ENCODE results near the gene ANAPC16. TPM values are rescaled to one million over a fixed set of nuclear protein-coding genes. Genes with fewer than 3 reads are reported as not detected.
"Not testable (repeated sequence)": the region's sequence is repeated elsewhere in the genome, so short reads cannot be mapped to it uniquely, and the experiment has no call there.

Gene ANAPC16
- total RNA-seq, 1 experiment from 2014 or later = 182 TPM

DNA sequence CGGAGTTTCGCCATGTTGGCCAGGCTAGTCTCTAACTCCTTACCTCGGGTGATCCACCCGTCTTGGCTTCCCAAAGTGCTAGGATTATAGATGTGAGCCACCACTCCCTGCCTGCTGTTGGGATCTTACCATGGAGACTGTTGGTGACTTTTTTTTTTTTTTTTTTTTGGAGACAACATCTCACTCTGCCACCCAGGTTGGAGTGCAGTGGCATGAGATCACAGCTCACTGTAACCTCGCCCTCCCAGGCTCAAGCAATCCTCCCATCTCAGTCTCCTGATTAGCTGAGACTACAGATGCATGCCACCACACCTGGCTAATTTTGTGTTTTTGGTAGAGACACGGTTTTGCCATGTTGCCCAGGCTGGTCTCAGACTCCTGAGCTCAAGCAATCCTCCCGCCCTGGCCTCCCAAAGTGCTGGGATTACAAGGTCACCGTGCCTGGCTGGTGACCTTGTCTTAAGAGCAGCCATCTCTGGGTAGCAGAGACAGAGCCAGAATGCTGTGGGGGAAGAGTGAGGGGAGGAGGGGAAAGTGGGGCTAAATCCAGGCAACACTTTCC is 26.0 kb downstream of the ANAPC16 start:
- DNase-seq (ENCODE audit: extremely low read depth, low read depth) = no peak

DNA sequence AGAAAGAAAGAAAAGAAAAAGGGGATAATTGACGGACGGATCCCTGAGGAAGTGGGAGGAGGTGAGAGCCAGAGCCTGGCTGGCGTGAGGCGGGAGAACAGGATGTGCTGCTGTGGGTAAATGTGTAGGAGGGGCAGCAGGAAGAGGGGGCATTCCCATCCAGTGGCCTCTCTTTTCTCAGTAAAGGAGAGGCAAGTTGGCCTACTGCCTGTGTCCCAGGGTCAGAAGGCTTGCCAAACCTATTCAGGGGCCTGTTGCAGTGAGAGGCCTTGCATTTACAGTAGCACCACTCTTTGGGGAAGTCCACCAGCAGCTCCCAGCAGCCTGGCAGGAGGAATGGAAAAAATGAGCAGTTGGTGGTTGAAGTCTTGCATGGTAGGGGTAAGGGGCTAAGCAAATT is 26.9 kb downstream of the ANAPC16 start:
- DNase-seq (ENCODE audit: extremely low read depth, low read depth) = no peak

DNA sequence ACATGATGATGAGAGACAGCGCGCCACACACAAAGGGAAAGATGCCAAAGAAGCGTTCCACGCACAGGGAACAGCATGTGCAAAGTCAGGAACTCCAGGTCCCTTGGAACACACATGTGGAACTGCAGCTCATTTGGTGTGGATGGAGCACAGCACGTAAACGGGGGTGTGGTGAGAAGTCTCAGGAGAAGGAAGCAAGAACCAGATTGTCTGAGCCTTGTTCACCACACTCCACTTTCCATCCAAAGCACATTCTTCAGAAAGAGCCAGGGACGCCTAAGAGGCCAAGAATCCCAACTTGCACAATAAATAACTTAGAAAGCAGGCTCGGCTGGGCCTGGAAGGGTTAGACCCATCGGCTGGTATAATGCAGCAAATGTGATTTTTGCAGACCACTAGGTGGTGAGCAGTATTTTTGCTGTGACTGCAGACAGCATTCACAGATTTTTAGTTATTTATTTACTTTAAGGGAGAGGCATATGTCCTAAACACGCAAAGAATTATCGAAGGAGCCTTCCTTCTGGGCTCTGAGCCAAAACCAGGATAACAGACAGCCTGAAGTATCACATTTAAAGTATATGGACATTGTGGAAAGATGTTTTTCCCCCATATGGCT is 28.1 kb downstream of the ANAPC16 start:
- peak; percentile 94 for DNase-seq (ENCODE audit: extremely low read depth, low read depth)

DNA sequence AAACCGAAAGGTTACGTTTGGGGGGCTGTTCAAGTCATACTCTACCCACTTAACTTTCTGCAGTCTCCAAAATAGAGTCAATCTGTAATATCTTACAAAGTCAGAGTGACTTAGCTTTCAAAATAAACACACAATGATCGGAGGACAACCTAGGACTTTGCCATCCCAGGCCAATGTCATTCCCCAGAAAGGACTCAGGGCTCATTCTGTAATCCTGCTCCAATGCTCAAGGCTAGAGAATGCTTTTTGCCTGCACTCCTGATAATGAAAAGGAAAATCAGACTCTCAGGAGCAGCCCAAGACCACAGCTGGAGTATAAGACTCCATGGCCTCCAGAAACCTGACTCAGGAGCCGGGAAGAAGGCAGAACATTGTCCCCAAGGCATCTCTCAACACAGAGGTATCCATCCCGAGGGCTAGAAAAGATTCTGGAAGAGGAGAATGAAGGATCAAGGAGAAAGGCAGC is 28.8 kb downstream of the ANAPC16 start:
- no peak for DNase-seq (ENCODE audit: extremely low read depth, low read depth)

DNA sequence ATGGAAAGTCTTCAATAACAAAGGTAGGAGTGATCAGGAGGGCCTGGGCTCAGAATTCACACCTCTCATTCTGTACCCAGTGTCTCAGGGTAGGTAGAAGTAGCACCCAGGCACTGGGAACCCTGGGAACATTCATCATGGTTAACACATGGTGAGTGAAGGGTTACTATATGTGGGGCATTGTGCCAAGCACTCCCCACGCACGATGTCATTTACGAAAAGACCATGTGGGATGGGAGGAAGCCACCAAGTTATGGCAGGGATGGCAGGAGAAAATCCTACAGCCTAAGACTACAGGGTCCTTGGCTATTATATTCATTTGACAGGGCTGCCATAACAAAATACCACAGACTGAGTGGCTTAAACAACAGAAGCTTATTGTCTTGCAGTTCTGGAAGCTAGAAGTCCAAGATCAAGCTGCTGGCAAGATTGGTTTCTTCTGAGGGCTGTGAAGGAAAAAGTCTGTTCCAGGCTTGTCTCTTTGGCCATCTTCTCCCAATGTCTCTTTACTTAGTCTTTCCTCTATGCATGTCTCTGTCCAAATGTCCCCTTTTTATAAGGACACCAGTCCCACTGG is 30.2 kb downstream of the ANAPC16 start:
- no peak for DNase-seq (ENCODE audit: extremely low read depth, low read depth)

DNA sequence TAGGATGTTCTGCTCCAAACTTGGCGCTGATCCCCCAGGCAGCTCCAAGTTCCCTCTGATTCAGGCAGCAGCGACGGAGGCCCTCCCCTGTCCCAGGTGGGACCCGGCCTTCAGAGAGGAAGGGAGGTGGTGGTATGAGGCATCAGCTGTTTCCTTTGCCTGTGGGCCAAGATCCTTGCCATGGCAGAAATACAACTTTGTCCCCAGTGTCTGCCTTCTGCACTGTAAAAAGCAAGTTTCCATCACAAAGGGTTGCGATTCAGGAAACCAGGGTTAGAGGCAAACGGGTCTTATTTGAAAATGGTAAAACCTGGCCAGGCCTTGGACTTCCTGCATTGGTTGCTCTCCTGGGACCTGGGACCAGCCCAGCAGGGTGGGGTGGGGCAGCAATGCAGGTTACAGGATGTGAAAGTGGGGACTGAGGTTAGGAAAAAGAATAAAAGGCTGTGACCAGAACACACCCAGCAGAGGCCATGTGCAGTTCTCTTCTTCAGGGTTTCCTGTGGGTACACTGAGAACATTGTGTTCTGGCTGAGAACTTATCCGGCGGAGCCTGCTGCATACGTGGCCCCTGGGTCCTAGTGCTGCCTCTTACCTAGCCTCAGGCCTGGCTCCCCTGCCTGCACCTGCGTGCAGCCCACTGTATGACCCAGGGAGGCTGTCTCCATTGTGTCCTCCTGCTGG is 32.8 kb downstream of the ANAPC16 start:
- peak; percentile 59 for DNase-seq (ENCODE audit: extremely low read depth, low read depth)

DNA sequence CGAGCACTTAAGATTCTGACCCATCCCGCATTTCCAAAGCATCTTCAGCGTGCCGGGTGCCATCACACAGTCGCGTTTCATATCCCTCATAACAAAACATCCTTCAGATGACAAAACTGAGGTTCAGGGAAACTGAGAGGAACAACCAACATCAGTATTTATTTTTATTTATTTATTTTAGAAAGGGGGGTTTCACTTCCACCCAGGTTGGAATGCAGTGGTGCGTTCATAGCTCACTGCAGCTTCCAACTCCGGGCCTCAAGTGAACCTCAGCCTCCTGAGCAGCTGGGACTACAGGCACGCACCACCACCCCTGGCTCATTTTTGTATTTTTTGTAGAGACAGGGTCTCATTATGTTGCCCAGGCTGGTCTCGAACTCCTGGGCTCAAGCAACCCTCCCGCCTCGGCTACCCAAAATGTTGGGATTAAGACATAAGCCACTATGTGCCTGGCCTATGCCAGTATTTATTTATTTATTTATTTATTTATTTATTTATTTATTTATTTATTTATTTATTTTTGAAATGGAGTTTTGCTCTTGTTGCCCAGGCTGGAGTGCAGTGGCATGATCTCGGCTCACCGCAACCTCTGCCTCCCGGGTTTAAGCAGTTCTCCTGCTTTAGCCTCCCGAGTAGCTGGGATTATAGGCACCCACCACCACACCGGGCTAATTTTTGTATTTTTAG is 33.5 kb downstream of the ANAPC16 start:
- not testable (repeated sequence) for DNase-seq (ENCODE audit: extremely low read depth, low read depth)

DNA sequence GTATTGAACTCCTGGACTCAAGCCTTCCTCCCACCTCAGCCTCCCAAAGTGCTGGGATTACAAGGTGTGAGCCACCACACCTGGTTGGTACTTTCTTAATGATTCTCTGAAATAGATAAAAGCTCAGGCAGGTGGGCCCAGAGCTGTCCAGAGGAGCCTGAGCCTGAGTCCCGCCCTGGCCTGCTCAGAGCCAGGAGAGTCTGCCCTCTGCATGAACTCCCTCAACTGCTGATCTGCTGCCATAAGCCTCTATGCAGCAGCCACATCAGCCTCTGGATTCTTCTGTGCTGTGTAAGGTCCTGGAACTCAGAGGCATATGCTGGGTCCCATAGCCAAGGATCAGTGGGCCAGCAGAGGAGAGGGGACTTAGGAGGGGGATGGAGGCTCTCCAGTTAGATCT is 34.9 kb downstream of the ANAPC16 start:
- DNase-seq (ENCODE audit: extremely low read depth, low read depth) = no peak

DNA sequence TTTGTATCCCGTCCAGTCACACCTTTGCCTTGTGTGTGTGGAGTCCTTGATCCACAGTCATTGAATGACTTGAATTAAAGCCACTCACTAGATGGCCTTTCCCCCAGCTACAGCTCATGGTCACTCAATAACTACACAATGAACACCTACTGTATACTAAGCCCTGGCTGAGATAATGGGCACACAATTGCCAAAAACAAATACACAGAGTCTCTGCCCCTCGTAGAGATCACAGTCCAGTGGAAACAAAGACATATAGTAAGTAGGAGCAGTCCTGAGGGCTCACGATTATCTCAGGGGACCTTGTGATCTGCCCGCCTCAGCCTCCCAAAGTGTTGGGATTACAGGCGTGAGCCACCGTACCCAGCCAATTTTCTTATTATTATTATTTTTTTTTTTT is 35.8 kb downstream of the ANAPC16 start:
- no peak for DNase-seq (ENCODE audit: extremely low read depth, low read depth)

DNA sequence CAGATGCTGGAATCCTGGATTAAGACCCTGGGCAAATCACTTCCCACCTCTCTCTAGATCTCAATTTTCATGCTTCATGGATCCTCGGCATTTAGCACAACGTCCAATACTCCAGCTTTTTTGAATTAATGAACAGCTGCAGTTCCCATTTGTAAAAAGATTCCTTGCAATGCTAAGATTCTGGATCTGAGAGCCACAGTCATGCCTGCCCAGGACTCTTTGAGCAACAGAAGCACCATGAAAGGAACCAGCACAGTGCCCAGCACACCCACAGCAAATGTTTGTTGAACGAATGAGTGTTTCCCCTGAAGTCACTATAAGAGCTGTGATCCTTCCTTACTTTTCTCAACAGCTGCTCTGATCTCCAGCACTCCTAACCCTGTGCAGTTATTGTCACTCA is 37.2 kb downstream of the ANAPC16 start:
- no peak for DNase-seq (ENCODE audit: extremely low read depth, low read depth)

DNA sequence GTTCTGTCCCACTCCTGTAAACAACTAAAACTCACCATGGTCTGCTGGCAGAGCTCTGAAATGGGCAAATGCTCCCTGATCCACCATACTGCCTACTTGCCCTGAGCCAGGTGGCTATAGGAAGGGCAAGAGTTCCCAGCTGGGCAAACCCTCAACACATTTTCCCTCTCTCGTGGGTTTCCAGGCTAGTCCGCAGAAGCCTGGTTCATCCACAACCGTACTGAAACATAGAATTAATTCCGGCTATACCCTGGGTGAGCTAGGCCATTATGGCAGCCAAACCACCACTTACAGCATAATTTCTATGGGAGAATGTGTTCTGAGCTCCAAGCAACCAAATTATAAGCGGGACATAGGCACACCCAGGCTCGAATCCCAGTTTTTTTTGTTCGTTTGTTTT is 37.8 kb downstream of the ANAPC16 start:
- no peak for DNase-seq (ENCODE audit: extremely low read depth, low read depth)

DNA sequence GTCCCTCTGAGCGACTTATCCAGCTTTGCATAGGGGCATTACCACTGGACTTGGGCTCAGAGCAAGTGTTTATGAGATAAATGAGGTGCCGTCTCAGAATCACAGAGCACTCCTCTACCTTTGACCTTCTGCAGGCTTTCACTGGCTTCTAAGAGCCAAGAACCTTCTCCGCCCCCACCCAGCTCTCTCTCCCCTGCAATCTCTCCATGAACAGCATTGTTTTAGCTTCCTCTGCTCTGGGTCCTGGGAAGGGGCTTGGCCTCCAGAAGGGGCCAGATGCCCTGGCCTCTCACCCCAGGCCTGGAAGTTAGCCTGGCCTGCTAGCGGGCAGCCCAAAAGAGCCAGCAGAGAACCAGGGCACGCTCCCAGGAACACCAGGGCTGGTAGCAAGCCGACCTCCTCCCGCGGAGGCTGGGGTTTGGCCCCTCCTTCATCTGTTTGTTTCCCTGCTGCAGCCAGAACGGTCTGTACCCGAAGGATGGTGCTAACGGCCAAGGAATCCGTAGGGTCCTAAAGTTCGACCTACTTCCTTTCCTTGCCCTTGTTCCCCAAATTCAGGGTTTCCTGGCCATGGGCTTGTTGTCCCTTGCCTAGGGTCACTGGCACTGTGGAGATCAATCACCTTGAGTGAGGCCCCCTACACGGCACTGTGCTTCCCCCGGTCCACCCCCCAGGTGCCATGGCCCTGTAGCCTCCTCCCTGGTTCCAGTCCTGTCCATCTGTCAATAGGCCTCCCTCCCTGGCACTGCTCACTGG is 39.2 kb downstream of the ANAPC16 start:
- peak; percentile 81 for DNase-seq (ENCODE audit: extremely low read depth, low read depth)

DNA sequence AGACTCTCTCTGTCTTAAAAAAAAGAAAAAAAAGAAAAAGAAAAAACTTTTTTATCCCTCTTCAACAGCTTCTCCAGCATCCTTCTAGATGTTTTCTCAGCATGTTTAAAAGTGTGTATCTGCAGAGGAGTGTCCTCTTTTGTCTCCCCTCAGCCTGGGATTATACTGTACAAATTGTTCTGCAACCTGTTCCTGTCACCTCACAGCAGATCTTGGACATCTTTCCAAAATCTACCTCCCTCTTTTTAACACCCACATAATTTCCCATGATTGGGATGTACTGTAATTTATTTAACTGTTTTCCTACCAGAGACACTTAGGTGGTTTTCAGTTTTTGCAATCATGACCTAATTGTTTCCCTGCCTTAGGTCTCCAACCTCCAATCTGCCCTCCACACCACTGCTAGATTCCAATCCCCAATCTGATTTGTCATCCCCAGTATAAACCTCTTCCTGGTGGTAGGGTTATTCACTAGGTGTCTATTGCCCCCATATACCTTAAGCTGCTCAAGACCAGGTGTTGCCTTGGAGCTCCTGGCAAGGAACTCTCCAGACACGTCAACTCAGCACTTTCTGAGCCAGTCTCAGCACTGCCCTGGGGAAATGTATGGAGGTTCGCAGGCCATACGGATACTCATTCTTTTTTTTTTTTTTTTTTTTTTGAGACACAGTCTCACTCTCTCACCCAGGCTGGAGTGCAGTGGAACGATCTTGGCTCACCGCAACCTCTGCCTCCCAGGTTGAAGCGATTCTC is 40.3 kb downstream of the ANAPC16 start:
- no peak for DNase-seq (ENCODE audit: extremely low read depth, low read depth)

DNA sequence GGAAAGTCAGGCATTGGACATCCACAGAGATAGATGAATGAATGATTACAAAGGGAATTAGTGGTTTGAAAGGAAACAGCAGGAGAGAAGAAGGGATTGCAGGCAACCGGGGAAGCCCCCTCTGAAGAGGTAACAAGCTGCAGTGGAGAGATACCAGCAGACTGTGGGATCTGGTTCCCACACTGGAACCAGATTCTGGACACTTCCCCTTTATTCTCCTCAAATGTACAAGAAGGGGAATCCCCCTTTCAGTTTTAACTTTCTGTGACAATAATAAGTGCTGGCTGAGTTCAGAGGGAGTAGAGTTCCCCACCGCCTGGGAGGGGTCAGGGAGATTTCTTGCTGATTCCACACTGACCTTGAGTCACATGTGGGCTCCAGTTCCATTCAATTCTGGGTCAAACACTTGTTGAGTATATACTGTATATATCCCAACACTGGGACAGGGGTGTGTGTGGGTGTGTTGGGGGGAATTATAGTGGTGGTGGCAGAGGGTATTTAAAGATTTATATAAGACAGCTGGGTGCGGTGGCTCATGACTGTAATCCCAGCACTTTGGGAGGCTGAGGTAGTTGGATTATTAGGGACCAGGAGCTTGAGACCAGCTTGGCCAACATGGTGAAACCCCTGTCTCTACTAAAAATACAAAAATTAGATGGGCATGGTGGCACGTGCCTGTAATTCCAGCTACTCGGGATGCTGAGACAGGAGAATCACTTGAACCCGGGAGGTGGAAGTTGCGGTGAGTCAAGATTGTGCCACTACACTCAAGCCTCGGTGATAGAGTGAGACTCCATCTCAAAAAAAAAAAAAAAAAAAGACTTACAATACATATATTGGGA is 41.5 kb downstream of the ANAPC16 start:
- DNase-seq (ENCODE audit: extremely low read depth, low read depth) = no peak

DNA sequence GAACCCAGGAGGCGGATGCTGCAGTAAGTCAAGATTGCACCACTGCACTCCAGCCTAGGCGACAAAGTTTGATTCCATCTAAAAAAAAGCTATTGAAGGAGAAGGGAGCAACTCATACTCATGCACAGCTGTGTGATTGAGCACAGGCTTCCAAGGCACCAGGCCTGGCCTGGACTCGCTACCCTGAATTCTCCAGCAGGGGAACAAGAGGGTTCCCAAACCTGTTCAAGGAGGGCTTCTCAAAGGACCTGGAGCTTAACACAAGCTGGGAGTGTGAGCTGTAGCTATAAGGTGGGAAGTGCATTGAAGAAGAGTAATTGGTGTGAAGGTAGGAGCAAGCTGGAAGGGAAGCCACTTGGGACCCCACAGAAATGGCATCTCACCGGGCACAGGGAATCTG is 42.8 kb downstream of the ANAPC16 start:
- no peak for DNase-seq (ENCODE audit: extremely low read depth, low read depth)

DNA sequence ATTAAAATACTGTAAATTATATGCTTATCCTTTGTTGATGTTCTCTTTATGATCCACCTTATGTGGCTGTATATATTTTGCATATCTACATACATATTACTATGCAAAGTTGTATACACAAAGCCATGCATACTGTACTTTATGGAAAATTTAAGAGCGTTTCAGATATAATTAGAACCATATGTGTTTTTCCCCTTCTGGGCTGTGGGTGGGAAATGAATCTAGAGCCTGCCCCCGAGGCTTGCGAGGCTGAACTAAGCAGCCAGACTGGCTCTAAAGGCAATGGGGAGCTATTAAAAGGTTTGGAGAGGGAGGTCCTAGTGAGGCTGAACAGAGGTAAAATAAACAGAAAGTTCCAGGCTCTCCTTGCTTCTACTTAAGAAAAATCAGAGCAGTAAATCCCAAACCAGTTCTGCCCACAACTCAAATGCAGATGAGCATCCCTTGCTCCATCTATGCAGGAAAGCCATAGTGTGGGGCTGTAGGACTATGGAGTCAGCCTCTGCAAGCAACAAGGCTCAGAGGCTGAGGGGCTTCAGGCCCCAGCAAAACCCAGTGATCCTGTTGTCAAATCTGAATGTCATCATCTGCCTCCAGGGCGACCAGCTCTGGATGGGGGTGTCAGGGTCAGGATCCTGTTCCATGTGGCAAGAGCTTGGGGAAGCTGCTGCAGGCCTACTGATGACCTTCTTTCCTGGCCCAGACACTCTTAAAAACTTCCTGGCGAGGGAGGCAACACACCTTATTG is 43.9 kb downstream of the ANAPC16 start:
- DNase-seq (ENCODE audit: extremely low read depth, low read depth) = peak; percentile 48

DNA sequence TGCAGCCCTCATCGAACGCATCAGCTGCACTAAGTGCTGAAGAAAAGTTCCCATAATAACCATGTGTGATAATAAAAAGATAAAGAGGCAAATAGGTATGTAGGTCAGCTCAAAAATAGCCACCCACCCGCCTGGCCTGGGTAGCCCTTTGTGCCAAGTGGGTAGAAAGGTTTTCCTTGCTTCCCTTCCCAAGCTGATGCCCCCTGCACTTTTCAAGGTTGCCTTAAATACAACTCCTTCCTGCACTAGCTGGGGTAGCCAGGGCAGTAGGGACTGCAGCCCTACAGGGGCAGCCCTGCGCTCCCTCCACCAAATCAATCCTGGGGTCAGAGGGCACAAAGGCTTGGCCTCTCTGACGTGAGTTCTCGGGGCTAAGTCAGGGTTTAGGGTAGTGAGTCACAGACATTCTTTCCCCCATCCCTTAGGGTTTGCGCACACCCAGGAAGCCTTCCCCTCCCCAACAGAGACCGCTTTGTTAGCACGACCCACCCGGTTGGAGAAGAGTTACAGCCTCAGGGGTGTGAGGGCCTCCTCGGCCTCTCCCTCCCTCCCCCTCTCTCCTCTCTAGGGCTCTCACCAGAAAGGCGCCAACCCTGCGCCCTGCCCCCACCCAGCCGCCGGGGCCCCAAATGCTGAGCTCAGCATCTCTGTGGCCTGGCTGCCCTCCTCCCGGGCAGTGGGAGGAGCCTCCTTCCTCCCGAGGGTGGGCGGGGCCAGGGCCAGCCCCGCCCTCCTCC is 44.6 kb downstream of the ANAPC16 start:
- DNase-seq (ENCODE audit: extremely low read depth, low read depth) = peak; percentile 98
